Activated naive CD4-positive, alpha-beta T cell treated with anti-CD3 and anti-CD28 coated beads, Interleukin-2, amount 50 U/mL, for 16 hours (primary cell): ENCODE results near the gene ETV5.

Source experiments
- DNase-seq: peaks from one replicate; pipeline ENCODE4 v3.0.0-alpha.2; 2020

Gene ETV5

DNA sequence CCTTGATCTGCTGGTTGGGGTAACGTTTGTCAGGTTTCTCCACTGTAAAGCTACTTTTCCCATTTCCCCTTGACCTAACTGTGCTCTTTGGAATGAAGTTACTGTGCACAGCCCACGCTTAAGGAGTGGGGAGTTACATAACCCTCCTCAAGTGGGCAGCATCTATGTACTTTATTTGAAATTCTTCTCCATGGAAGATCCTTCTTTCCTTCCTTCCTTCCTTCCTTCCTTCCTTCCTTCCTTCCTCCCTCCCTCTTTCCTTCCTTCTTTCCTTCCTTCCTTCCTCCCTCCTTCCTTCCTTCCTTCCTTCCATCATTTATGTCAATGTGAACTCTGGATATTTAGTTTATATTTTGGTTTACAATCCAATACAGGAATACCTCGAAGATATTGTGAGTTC, 94.0 kb downstream of the ETV5 start:
- no peak for DNase-seq

DNA sequence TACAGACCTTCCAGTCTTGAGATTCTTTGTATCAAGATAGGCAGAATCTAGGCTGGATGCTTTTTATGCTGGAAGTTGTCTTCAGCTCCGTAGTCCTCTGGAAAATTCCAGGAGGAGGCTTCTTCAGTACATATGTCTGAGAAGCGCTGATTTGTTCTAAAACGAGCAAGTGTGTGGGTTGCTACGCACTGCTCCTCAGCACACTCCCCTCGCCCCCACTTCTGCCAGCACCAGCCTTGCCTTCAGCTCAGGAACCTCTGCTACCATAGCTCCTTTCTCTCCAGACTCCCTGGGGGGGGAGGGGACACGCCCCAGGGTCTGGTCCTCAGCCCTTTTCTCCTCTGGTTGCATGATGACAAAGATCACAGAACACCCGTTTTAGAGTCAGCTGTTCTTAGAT, 95.6 kb downstream of the ETV5 start:
- no peak for DNase-seq

DNA sequence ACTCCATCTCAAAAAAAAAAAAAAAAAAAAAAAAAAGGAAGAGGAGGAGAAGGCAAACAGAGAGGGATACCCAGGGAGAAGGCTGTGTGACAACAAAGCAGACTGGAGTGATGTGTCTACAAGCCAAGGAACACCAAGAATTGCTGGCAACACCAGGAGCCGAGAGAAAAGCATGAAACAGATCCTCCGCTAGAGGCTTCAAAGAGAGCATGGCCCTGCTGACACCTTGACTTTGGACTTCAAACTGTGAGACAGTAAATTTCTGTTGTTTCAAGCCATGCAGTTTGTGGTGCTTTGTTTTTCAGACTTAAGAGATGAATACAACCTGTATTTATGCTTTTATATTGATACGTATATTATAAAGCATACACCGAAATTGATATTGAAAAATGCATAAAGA, 96.8 kb downstream of the ETV5 start:
- DNase-seq = no peak

DNA sequence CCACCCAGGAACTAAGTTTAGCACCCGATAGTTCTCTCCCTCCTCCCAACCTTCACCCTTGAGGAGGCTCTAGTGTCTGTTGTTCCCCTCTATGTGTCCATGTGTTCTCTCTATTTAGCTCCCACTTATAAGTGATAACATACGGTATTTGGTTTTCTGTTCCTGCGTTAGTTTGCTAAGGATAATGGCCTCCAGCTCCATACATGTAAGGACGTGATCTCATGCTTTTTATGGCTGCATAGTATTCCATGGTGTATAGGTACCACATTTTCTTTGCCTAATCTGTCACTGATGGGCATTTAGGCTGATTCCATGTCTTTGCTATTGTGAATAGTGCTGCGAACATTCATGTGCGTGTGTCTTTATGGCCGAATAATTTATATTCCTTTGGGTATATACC, 104.2 kb downstream of the ETV5 start:
- DNase-seq = no peak

DNA sequence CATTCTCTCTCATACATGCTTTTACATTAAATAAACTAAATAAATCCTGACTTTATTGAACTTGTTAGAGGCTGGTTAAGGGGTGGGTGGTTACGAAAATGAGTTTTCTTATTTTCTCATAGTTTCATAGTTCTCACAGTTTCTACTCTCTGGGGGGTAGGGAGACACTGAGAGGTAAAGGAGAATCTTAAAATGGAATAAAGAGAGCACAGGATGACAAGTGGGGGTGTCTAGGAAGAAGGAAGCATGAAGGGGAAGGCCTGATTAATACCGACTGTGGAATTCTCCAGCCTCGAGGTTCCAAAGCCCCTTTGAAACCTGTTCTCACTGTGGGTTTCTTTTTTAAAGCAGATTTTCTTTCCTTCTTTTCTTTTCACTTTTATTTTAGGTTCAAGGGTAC, 104.7 kb downstream of the ETV5 start:
- no peak for DNase-seq

DNA sequence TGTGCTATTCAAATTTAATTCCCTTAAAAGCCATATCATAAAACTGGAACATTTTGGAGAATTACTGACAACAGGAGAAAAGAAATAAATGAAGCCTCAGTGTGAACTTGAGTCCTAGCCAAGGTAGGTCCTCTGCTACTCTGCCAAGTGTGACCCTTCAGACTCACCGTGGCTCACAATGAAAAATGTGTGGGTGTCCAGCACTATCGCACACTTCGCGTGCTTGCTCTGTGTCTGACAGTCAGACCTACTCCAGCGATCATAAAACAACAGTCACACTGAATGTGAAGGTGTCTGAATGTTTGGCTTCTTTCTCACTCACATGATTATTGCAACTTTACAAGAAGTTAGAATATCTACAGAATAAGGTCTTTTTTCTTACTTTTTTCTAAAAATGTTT, 105.3 kb downstream of the ETV5 start:
- DNase-seq = no peak

DNA sequence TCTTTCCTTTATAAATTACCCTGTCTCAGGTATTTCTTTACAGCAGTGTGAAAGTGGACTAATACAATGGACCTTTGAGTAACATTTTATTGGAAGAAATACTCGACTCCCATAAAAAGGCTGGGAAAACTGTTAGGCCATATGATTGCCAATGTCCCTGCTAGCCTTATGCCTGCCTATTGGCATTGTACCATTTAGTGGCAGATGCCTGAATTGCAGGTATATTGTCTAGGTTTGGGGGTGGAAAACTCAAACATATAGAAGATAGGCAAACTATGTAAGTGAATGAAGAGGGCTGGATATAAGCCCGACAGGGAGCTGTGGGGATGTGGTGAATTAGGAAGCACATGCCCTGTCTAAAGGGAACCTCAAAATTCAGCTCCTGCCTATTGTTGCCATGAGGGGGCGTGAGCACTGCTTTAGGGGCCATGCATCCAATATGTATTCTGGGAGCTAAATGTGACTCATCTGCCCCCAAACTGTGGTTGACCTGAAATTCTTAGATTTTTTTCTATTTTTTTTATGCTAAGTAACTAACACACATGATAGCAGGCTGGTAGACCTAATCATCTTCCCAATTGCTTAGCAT, 105.9 kb downstream of the ETV5 start:
- no peak for DNase-seq

DNA sequence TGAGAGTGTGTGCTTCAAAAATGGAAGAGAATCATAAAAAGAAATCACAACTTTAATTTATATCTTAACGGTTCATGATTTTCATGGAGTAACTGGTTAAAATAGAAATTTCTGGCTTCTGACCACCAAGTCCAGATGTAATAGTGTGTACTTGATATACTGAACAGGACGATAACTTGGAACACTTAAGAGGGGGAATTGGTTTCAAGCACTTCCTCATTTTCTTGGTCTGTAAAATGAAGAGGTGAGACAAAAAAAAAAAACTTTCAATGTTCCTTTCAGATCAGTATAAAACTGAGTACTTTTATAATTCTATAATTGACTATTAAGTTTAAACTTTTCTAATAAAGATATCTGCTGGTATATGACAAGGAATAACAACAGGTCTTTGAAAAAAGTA, 107.0 kb downstream of the ETV5 start:
- no peak for DNase-seq

DNA sequence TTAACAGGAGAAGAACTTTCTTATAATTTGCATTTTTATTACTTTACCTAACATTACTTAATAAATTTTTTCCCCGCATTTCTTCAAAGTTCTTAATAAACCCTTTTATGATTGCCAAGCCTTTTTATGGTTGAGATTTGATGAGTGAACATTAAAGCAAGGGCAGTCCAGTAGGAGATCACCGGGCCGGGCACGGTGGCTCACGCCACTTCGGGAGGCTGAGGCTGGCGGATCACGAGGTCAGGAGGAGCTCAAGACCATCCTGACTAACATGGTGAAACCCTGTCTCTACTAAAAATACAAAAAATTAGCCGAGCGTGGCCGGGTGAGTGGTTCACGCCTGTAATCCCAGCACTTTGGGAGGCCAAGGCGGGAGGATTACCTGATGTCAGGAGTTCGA, 109.7 kb downstream of the ETV5 start:
- DNase-seq = no peak

DNA sequence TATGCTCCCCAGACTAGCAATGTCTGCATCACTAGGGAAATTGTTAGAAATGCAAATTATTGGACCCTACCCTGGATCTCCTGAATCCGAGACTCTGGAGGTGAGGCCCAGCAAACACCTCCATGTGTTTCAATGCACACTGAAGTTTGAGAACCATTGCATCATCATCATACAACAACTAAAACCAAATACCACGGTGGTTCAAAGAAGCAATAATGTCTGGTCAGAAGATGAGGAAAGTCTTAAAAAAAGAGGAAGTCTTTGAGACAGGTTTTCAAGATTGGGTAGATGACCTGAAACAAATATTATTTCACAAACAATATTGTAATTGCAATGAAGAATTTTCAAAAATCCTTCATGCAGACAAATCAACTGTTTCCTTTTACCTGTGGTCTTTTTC, 110.8 kb downstream of the ETV5 start:
- DNase-seq = no peak

DNA sequence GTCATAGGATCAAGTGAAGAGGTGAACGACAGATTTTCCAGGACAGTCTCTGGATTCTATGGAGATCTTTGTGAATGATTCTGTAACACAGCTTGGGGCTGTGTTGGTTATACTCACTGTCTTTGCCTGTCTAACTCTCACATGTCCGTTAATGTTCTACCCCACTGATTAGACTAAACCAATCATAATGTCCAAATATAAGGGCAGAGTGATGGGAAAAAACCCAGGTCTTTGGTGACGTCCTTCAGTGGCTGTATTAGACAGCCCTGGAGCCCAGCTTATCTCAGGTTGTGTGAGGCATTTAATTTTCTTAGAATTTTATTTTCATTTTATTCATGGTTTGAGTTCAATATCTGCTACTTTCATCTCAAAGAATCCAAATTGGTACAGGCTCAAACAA, 111.8 kb downstream of the ETV5 start:
- no peak for DNase-seq
